Lung (tissue), 16 donors: Measurements from ENCODE around the gene DPT. TPM values are rescaled to one million over a fixed set of nuclear protein-coding genes. Genes with fewer than 3 reads are reported as not detected.

Source experiments
- ATAC-seq: fragments of 200-7000 bp; cut with Tn5 transposase; one replicate; pipeline ENCODE4 v1.9.1; 2020; ENCODE audit warnings: moderate number of reproducible peaks; ENCODE audit not compliant: insufficient read depth, low FRiP score
- DNase-seq, 3 donors: peaks; one replicate each; pipeline ENCODE4 v3.0.0-alpha.2; 2013 to 2017
- H3K27ac ChIP-seq, 2 donors: one replicate each; pipeline ENCODE4 v1.5.1; 2013; ENCODE audit warnings: mild to moderate bottlenecking in 2 of 2, moderate library complexity in 2 of 2, control low read depth in 1 of 2, inconsistent platforms in 1 of 2, low read depth in 1 of 2, low read length in 1 of 2
- H3K27me3 ChIP-seq, 3 donors: one replicate each; pipeline ENCODE4 v1.5.1; 2013; ENCODE audit warnings: low read length in 2 of 3; ENCODE audit not compliant: control insufficient read depth in 3 of 3, insufficient read depth in 3 of 3
- H3K36me3 ChIP-seq, 4 donors: one replicate each; pipeline ENCODE4 v1.5.1; 2013; ENCODE audit warnings: low read length in 4 of 4, mild to moderate bottlenecking in 1 of 4, moderate library complexity in 1 of 4; ENCODE audit not compliant: control insufficient read depth in 4 of 4, insufficient read depth in 4 of 4
- H3K4me1 ChIP-seq, 5 donors: one replicate each; pipeline ENCODE4 v1.5.1; 2013; ENCODE audit warnings: low read length in 5 of 5, mild to moderate bottlenecking in 2 of 5, moderate library complexity in 1 of 5; ENCODE audit not compliant: control insufficient read depth in 5 of 5, insufficient read depth in 5 of 5
- H3K4me3 ChIP-seq: one replicate; pipeline ENCODE4 v1.5.1; 2013; ENCODE audit warnings: mild to moderate bottlenecking, control low read depth, moderate library complexity
- H3K9ac ChIP-seq, 2 donors: one replicate each; pipeline ENCODE4 v1.5.1; 2013; ENCODE audit warnings: low read length in 2 of 2, control low read depth in 1 of 2; ENCODE audit not compliant: insufficient read depth in 1 of 2
- H3K9me3 ChIP-seq, 4 donors: one replicate each; pipeline ENCODE4 v1.5.1; 2013; ENCODE audit warnings: low read length in 3 of 4, mild to moderate bottlenecking in 1 of 4, moderate library complexity in 1 of 4; ENCODE audit not compliant: control insufficient read depth in 4 of 4, insufficient read depth in 3 of 4
- WGBS, 2 donors: extraction: QIAGEN DNeasy Blood & Tissue Kit; methylation state at CpG; one replicate each; pipeline ENCODE4 v1.1.7; 2013; 5-methylcytosine and 5-hydroxymethylcytosine counted together
- long read RNA-seq, 5 donors: transcript quantifications; one replicate each; lab custom pipeline, GENCODE V29; 2026
- polyA plus RNA-seq, 2 donors: library from polyadenylated mRNA; stranded (reverse); fragments of 200-250 nt; gene quantifications; one replicate each; pipeline ENCODE4 v1.2.1, GENCODE V29; 2013
- total RNA-seq, 2 donors: library from RNA; depleted of rRNA in 1 of 2; stranded (reverse); fragments of >200 nt in 1 of 2; gene quantifications; one replicate each; pipeline ENCODE4 v1.2.1, GENCODE V29; 2014 to 2021
- TF ChIP-seq, protein P1 (sequence below): IDR thresholded peaks from 2 replicates; pipeline ENCODE4 v1.5.1; 2012; ENCODE audit warnings: mild to moderate bottlenecking; ENCODE audit errors: control extremely low read depth, extremely low read depth
- donor health status: control.
- donor health status: control.
- donor health status: Bipolar disorder and iron deficiency.
- donor health status: healthy.
- donor health status: DM: yes; HTN: yes; CAD: no.

The DPT gene
- 1 to 10 TPM; 7.4 to 9.5 TPM for total RNA-seq
- polyA plus RNA-seq, result 1 to 10 TPM; 3.9 to 5.5 TPM
- long read RNA-seq, donor 1, partial matches to known transcripts, result 0 of 1 reads
- long read RNA-seq, donor 1, other reads (novel, unspliced or antisense), result 0 of 1 reads
- long read RNA-seq, donor 2, result 0 reads
- long read RNA-seq, donor 3, partial matches to known transcripts, result 0 of 1 reads
- long read RNA-seq, donor 3, other reads (novel, unspliced or antisense), result 0 of 1 reads
- long read RNA-seq, donor 4, result 0 reads
- long read RNA-seq, donor 5, partial matches to known transcripts, result 0 of 2 reads
- long read RNA-seq, donor 5, other reads (novel, unspliced or antisense), result 0 of 2 reads

DNA sequence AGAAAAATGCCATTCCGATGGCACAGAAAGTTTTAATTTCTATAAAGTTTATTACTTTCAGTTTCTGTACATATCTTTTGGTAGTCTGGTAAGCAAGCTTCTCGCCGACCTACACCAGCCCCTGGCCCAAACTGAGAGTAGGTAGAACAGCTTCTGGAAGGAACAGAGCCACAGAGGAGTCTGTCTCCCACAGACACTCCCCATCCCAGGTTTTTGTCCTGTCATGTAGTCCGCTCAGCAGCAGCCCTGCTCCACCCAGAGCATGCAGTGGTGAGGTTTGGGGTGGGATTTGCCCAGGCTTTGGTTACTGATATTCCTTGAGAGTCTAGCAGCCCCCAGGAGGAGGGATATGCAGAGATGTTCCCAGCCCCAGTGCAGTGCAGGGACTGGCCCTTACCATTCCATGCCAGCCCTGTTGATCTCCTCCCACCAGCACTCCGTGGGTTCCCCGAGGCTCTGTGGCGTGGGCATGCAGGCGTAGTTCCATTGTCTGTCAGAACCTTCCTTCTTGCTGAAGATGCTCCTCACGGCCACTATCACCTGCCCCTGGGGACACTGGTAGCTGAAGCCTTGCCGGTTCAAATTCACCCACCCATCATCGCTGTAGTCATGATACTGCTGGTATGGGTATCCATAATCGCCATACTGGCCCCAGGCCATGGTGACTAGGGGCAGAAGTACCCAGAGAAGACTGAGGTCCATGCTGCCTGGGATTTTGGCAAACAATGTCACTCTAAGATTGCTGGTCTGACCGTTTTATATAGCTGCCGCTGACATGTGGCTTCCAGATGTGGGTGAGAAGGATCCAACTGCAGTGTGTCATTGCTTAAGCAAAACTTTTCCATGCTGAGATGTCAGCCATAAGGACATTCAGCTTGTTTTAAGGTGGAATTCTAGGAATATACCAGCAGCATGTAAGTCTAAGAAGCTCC is at the start of gene DPT:
Gene DPT, minus strand, starts transcription at position 734 of the 932 bp plus-strand sequence. Its CDS starts 32 bp downstream, at position 702.
- Histone ChIP-seq H3K36me3 (no peaks in the 10 kb centered on the region), H3K9me3 (no peaks in the 10 kb centered on the region), H3K27me3 (no peaks in the 10 kb centered on the region), H3K4me3 (no peak within 1 kb of the TSS), H3K9ac (no peak within 1 kb of the TSS), H3K27ac (no peak within 1 kb of the TSS), H3K4me1 (peaks cover 0 to 22% (median 9%) of the 10 kb centered on the region in 5 donors)
- ATAC-seq (no peak), DNase-seq (peak in 2 of 3 donors; percentile 61 to 77)
- 73 to 82% methylated on average over 14 of the region's 14 CpGs for WGBS, 2 donors
- TF ChIP-seq, protein P1, sequence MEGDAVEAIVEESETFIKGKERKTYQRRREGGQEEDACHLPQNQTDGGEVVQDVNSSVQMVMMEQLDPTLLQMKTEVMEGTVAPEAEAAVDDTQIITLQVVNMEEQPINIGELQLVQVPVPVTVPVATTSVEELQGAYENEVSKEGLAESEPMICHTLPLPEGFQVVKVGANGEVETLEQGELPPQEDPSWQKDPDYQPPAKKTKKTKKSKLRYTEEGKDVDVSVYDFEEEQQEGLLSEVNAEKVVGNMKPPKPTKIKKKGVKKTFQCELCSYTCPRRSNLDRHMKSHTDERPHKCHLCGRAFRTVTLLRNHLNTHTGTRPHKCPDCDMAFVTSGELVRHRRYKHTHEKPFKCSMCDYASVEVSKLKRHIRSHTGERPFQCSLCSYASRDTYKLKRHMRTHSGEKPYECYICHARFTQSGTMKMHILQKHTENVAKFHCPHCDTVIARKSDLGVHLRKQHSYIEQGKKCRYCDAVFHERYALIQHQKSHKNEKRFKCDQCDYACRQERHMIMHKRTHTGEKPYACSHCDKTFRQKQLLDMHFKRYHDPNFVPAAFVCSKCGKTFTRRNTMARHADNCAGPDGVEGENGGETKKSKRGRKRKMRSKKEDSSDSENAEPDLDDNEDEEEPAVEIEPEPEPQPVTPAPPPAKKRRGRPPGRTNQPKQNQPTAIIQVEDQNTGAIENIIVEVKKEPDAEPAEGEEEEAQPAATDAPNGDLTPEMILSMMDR, result no peak

GRCh38 chr1:168775366-168775765 is 46.4 kb upstream of the DPT start:
- H3K36me3 ChIP-seq, result no peaks in the 10 kb centered on the region
- no peak overlapping the region for H3K9ac ChIP-seq
- 80 to 90% methylated on average over 3 of the region's 3 CpGs for WGBS, 2 donors
- no peaks in the 10 kb centered on the region for H3K27me3 ChIP-seq
- no peak for ATAC-seq
- no peak overlapping the region for H3K27ac ChIP-seq
- peaks cover 2 to 26% (median 8%) of the 10 kb centered on the region in 5 donors for H3K4me1 ChIP-seq
- DNase-seq, result no peak
- no peak overlapping the region for H3K4me3 ChIP-seq
- peaks cover 0 to 2% (median 0%) of the 10 kb centered on the region in 4 donors for H3K9me3 ChIP-seq
- TF ChIP-seq, protein P1, result no peak

- 60 to 72% methylated on average over 1 of the region's 1 CpG for WGBS, 2 donors
- H3K4me3 ChIP-seq, result no peak overlapping the region
- peaks cover 2 to 29% (median 8%) of the 10 kb centered on the region in 5 donors for H3K4me1 ChIP-seq
- no peak for ATAC-seq
- H3K9me3 ChIP-seq, result peaks cover 0 to 2% (median 0%) of the 10 kb centered on the region in 4 donors
- H3K9ac ChIP-seq, result no peak overlapping the region
- TF ChIP-seq, protein P1, result no peak
- H3K27me3 ChIP-seq, result no peaks in the 10 kb centered on the region
- H3K36me3 ChIP-seq, result no peaks in the 10 kb centered on the region
- H3K27ac ChIP-seq, result no peak overlapping the region
- DNase-seq, result peak; percentile 43 to 73 (median 43)
Observed at GRCh38 chr1:168774241-168774640, 45.2 kb upstream of the DPT start.
